Pancreas (tissue), 10 donors: ENCODE data around the gene SIM2. TPM values are rescaled to one million over a fixed set of nuclear protein-coding genes. Genes with fewer than 3 reads are reported as not detected.

Experiments used
- ATAC-seq, 4 donors: fragments of 200-7000 bp; cut with Tn5 transposase; one replicate each; pipeline versions ENCODE4 v1.8.0 to v1.9.1; 2020; ENCODE audit warnings: mild to moderate bottlenecking in 4 of 4, moderate library complexity in 4 of 4
- DNase-seq, 6 donors: peaks; one replicate each; pipeline ENCODE4 v3.0.0-alpha.2; 2020
- FAIRE-seq: peaks from 2 replicates; lab custom pipeline; 2012; peaks lifted over from hg19 to GRCh38; lab: Jason Lieb, UNC
- H3K27ac ChIP-seq, 4 donors: fragments of 200-600 bp; sonication (generic); 1 replicate in 3 of 4; 2 replicates in 1 of 4; pipeline versions ENCODE4 v1.5.0 to v1.8.0; 2020
- H3K27me3 ChIP-seq, 4 donors: fragments of 200-600 bp; one replicate each; pipeline ENCODE4 v1.8.0; 2021
- H3K36me3 ChIP-seq, 3 donors: fragments of 200-600 bp; sonication (generic) in 1 of 3; one replicate each; pipeline versions ENCODE4 v1.5.0 to v1.8.0; 2020 to 2021
- H3K4me1 ChIP-seq, 3 donors: fragments of 200-600 bp; one replicate each; pipeline ENCODE4 v1.8.0; 2021
- H3K4me3 ChIP-seq, 4 donors: fragments of 200-600 bp; sonication (generic) in 2 of 4; one replicate each; pipeline versions ENCODE4 v1.5.0 to v1.8.0; 2020 to 2021
- H3K9me3 ChIP-seq, 4 donors: fragments of 200-600 bp; one replicate each; pipeline ENCODE4 v1.8.0; 2021
- CTCF ChIP-seq, 4 donors: fragments of 200-600 bp; sonication (generic) in 3 of 4; IDR thresholded peaks; one replicate each; pipeline versions ENCODE4 v1.5.0 to v1.8.0; 2021; ENCODE audit warnings: antibody characterized with exemption in 4 of 4
- WGBS, 2 donors: extraction: QIAGEN DNeasy Blood & Tissue Kit; methylation state at CpG; one replicate each; pipeline ENCODE4 v1.1.7; 2013; 5-methylcytosine and 5-hydroxymethylcytosine counted together
- intact Hi-C, 3 donors: fragments of 100-400 bp; cut with DNase I; formaldehyde crosslinking; loops; one replicate each; pipeline versions ENCODE4 v1.11.1 to v1.14.2; 2022
- polyA plus RNA-seq, 2 donors: library from polyadenylated mRNA; stranded (reverse); fragments of 200-250 nt; gene quantifications; one replicate each; pipeline ENCODE4 v1.2.3, GENCODE V29; 2013
- total RNA-seq, 6 donors: library from RNA; stranded (reverse); fragmentation: NEBNext Ultra II Directional in 4 of 6; extraction: Animal tissue kit (Norgen Biotek cat#: 25700) in 4 of 6; gene quantifications; one replicate each; pipeline versions ENCODE4 v1.2.1 to v1.2.4, GENCODE V29; 2021 to 2023
- donor health status: healthy with polysubstance abuse.
- donor health status: DM: no; HTN: no; CAD: no; lungs with moderate emphysema.
- donor health status: DM: no; HTN: no; CAD: no.
- donor health status: control.
- donor health status: control.
- donor health status: Bipolar disorder and iron deficiency.
- donor health status: DM: yes; HTN: yes; CAD: no.
- donor health status: DM: no; HTN: no; CAD: no.
- donor health status: DM: no; HTN: no; CAD: no.
- donor health status: DM: yes; HTN: yes; CAD: no.

Gene SIM2
- total and polyA plus RNA-seq, 8 donors: 0.02 to 0.53 (median 0.13) TPM; not detected in 5

DNA sequence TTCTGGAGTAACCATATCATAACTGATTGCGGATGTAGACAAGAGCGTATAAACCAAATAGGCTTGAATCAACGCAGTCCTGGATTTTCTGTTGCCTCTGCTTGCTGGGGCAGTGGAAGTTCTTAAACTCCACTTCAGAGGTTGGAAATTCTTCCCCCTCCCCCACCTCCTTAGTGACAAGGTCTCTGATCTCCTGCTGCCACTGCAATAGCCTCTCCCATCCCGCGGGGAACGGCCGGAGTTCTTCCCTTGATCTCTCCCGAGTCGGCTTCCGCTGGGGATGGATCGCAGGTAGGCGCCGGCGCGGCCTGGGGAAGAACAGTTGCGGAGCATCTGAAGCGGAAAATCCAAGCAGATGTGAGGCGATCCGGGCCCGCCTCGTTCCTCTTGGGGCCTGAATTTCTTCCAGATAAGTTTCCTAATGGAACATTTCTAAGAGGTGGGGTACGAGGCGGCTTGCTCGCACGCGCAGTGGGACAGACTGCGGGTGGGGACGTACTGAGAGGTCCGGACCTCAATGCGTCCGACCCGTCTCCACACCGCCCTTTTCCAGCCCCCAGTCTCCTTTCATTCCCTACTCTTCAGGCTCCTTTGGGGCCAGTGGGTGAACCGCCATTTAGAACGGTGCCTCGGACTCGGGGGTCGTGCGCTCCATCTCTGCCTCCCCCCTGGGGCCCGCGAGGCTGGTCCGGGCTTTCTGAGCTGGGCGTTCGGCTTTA is 3.1 kb upstream of the SIM2 start:
- Histone ChIP-seq H3K27ac (no peak overlapping the region), H3K4me3 (no peak overlapping the region), H3K27me3 (peaks cover 10 to 87% (median 31%) of the 10 kb centered on the region in 4 donors), H3K9me3 (no peaks in the 10 kb centered on the region), H3K4me1 (peaks cover 0 to 16% (median 5%) of the 10 kb centered on the region in 3 donors), H3K36me3 (no peaks in the 10 kb centered on the region)
- ATAC-seq: no peak
- intact Hi-C loops: no loop called here
- TF ChIP-seq CTCF (IDR thresholded peaks at IDR 0.05): no peak
- no peak for FAIRE-seq
- 8 to 10% methylated on average over 44 of the region's 44 CpGs for WGBS, 2 donors
- DNase-seq: peak in 1 of 6 donors; percentile 56

- peaks cover 0 to 22% (median 5%) of the 10 kb centered on the region in 3 donors for H3K4me1 ChIP-seq
- DNase-seq: peak in 1 of 6 donors; percentile 59
- FAIRE-seq: no peak
- intact Hi-C loops: no loop called here
- H3K27ac ChIP-seq: no peak overlapping the region
- H3K4me3 ChIP-seq: no peak overlapping the region
- WGBS, 2 donors: 9 to 10% methylated on average over 39 of the region's 39 CpGs
- H3K9me3 ChIP-seq: no peaks in the 10 kb centered on the region
- no peak for TF ChIP-seq CTCF (IDR thresholded peaks at IDR 0.05)
- ATAC-seq: no peak
- H3K36me3 ChIP-seq: no peaks in the 10 kb centered on the region
- H3K27me3 ChIP-seq: peaks cover 13 to 88% (median 29%) of the 10 kb centered on the region in 4 donors
Measured at GRCh38 chr21:36696390-36697059, 2.4 kb upstream of the SIM2 start.

DNA sequence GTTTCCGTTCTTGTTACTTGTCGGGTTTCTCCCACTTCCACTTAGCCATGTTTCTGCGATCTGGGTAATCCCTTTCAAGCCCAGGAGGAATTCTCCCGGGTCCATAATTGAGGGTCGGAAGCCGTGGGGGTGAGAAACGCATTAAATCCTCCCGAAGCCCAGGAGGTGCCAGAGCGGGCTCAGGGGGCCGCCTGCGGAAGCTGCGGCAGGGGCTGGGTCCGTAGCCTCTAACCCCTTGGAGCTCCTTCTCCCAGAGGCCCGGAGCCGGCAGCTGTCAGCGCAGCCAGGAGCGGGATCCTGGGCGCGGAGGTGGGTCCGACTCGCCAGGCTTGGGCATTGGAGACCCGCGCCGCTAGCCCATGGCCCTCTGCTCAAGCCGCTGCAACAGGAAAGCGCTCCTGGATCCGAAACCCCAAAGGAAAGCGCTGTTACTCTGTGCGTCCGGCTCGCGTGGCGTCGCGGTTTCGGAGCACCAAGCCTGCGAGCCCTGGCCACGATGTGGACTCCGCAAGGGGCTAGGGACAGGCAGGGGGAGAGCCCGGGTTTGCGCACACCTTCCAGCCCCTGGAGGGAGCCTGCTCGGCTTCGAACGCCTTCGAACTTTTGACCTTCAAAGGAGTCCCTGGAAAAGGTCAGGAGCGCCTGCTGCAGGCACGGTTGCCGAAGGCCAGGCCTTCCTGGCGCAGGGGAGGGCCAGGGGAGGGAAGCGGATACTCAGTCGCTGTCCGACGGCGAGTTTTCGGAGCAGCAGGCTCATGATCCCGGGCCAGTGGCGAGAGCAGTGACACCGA is 1.7 kb upstream of the SIM2 start:
- FAIRE-seq: no peak
- Histone ChIP-seq H3K36me3 (no peaks in the 10 kb centered on the region), H3K4me3 (no peak overlapping the region), H3K9me3 (no peaks in the 10 kb centered on the region), H3K27me3 (peaks cover 13 to 88% (median 29%) of the 10 kb centered on the region in 4 donors), H3K4me1 (peaks cover 0 to 22% (median 5%) of the 10 kb centered on the region in 3 donors), H3K27ac (no peak overlapping the region)
- no peak for ATAC-seq
- TF ChIP-seq CTCF (IDR thresholded peaks at IDR 0.05): no peak
- 6 to 8% methylated on average over 57 to 58 of the region's 58 CpGs for WGBS, 2 donors
- intact Hi-C loops: no loop called here
- peak in 2 of 6 donors; percentile 56 to 60 for DNase-seq

- FAIRE-seq: no peak
- Histone ChIP-seq H3K9me3 (no peaks in the 10 kb centered on the region), H3K36me3 (no peaks in the 10 kb centered on the region), H3K4me3 (peak overlapping the region in 2 of 4 donors; percentile 40 to 47), H3K27me3 (peaks cover 13 to 88% (median 30%) of the 10 kb centered on the region in 4 donors), H3K4me1 (peaks cover 0 to 22% (median 5%) of the 10 kb centered on the region in 3 donors), H3K27ac (no peak overlapping the region)
- no peak for ATAC-seq
- no peak for TF ChIP-seq CTCF (IDR thresholded peaks at IDR 0.05)
- WGBS, 2 donors: 7 to 8% methylated on average over 33 of the region's 33 CpGs
- intact Hi-C loops: no loop called here
- DNase-seq: no peak
Measured at GRCh38 chr21:36697851-36698384, 997 bp upstream of the SIM2 start.
